Psoas muscle (tissue), 8 donors: ENCODE measurements around the gene MOGAT2. TPM values are rescaled to one million over a fixed set of nuclear protein-coding genes. Genes with fewer than 3 reads are reported as not detected.

Experiments used
- ATAC-seq, 4 donors: fragments of 200-7000 bp; cut with Tn5 transposase; one replicate each; pipeline ENCODE4 v1.9.1; 2020; ENCODE audit warnings: moderate library complexity in 3 of 4, mild to moderate bottlenecking in 2 of 4
- DNase-seq, 2 donors: peaks; one replicate each; pipeline ENCODE4 v3.0.0-alpha.2; 2020
- H3K27ac ChIP-seq: fragments of 200-600 bp; one replicate; pipeline ENCODE4 v1.8.0; 2022
- H3K27me3 ChIP-seq, 3 donors: fragments of 200-600 bp in 1 of 3; one replicate each; pipeline versions ENCODE4 v1.6.1 to v1.8.0; 2013 to 2022; ENCODE audit warnings: low read length in 2 of 3, mild to moderate bottlenecking in 2 of 3, moderate library complexity in 1 of 3; ENCODE audit not compliant: insufficient read depth in 3 of 3
- H3K36me3 ChIP-seq, 2 donors: fragments of 200-600 bp in 1 of 2; one replicate each; pipeline versions ENCODE4 v1.6.1 to v1.8.0; 2013 to 2022; ENCODE audit warnings: low read depth in 1 of 2, mild to moderate bottlenecking in 1 of 2, moderate library complexity in 1 of 2; ENCODE audit not compliant: insufficient read depth in 1 of 2
- H3K4me1 ChIP-seq: fragments of 200-600 bp; one replicate; pipeline ENCODE4 v1.8.0; 2022
- H3K4me3 ChIP-seq: fragments of 200-600 bp; one replicate; pipeline ENCODE4 v1.8.0; 2022; ENCODE audit warnings: mild to moderate bottlenecking
- H3K9me3 ChIP-seq: fragments of 200-600 bp; one replicate; pipeline ENCODE4 v1.8.0; 2022
- CTCF ChIP-seq: fragments of 200-600 bp; IDR thresholded peaks from one replicate; pipeline ENCODE4 v1.8.0; 2022; ENCODE audit warnings: antibody characterized with exemption
- WGBS, 3 donors: extraction: QIAGEN DNeasy Blood & Tissue Kit; methylation state at CpG; one replicate each; pipeline versions ENCODE4 v1.1.6 to v1.1.7; 2013; 5-methylcytosine and 5-hydroxymethylcytosine counted together
- intact Hi-C, 2 donors: fragments of 100-400 bp; cut with DNase I; formaldehyde crosslinking; loops; one replicate each; pipeline versions ENCODE4 v1.11.0 to v1.14.2; 2022
- polyA plus RNA-seq, 3 donors: library from polyadenylated mRNA; stranded (reverse); fragments of 200-250 nt; gene quantifications; one replicate each; pipeline ENCODE4 v1.2.3, GENCODE V29; 2013
- total RNA-seq, 4 donors: library from RNA; stranded (reverse); fragmentation: NEBNext Ultra II Directional in 2 of 4; extraction: Animal tissue kit (Norgen Biotek cat#: 25700) in 2 of 4; gene quantifications; one replicate each; pipeline versions ENCODE4 v1.2.1 to v1.2.4, GENCODE V29; 2021 to 2023
- donor health status: healthy with polysubstance abuse.
- donor health status: DM: no; HTN: no; CAD: no; lungs with moderate emphysema.
- donor health status: Bipolar disorder and iron deficiency.
- donor health status: healthy.
- donor health status: DM: yes; HTN: yes; CAD: no.
- donor health status: DM: no; HTN: no; CAD: no.
- donor health status: DM: no; HTN: no; CAD: no.
- donor health status: DM: yes; HTN: yes; CAD: no.

The MOGAT2 gene
- total and polyA plus RNA-seq, 7 donors = 0.04 to 0.19 TPM; not detected in 5

GRCh38 chr11:75762158-75762557 lies 44.5 kb downstream of the MOGAT2 start:
- peaks cover 0 to 5% (median 0%) of the 10 kb centered on the region in 3 donors for H3K27me3 ChIP-seq
- ATAC-seq (no peak), DNase-seq (no peak)
- no peaks in the 10 kb centered on the region for H3K9me3 ChIP-seq
- 93 to 98% (median 97%) methylated on average over 8 of the region's 8 CpGs for WGBS, 3 donors
- no peaks in the 10 kb centered on the region for H3K36me3 ChIP-seq
- intact Hi-C loops = no loop called here
- no peak overlapping the region for H3K27ac ChIP-seq
- H3K4me1 ChIP-seq = no peaks in the 10 kb centered on the region
- no peak overlapping the region for H3K4me3 ChIP-seq
- no peak for TF ChIP-seq CTCF

GRCh38 chr11:75762885-75763284 lies 45.2 kb downstream of the MOGAT2 start:
- Histone ChIP-seq H3K4me3 (no peak overlapping the region), H3K36me3 (no peaks in the 10 kb centered on the region), H3K9me3 (no peaks in the 10 kb centered on the region), H3K4me1 (peaks cover 2% of the 10 kb centered on the region), H3K27ac (no peak overlapping the region), H3K27me3 (peaks cover 0 to 11% (median 0%) of the 10 kb centered on the region in 3 donors)
- ATAC-seq = peak in 3 of 4 donors; percentile 62 to 75 (median 72)
- intact Hi-C loops = no loop called here
- 83 to 96% (median 88%) methylated on average over 2 of the region's 2 CpGs for WGBS, 3 donors
- no peak for TF ChIP-seq CTCF
- DNase-seq = peak in 1 of 2 donors; percentile 69

GRCh38 chr11:75763846-75764245 lies 46.2 kb downstream of the MOGAT2 start:
- intact Hi-C loops = no loop called here
- Histone ChIP-seq H3K4me3 (no peak overlapping the region), H3K27ac (no peak overlapping the region), H3K4me1 (peaks cover 6% of the 10 kb centered on the region), H3K27me3 (peaks cover 0 to 21% (median 0%) of the 10 kb centered on the region in 3 donors), H3K36me3 (no peaks in the 10 kb centered on the region), H3K9me3 (no peaks in the 10 kb centered on the region)
- DNase-seq = no peak
- WGBS, 3 donors = 21 to 42% (median 36%) methylated on average over 3 of the region's 3 CpGs
- no peak for TF ChIP-seq CTCF
- no peak for ATAC-seq

- no peak for ATAC-seq
- 93 to 96% (median 95%) methylated on average over 3 of the region's 3 CpGs for WGBS, 3 donors
- intact Hi-C loops = loop anchor here (5.0 kb wide), 2 partner anchors 43 to 218 kb away; no protein-coding TSS in a partner anchor
These were observed 47.5 kb downstream of the MOGAT2 start for GRCh38 chr11:75765116-75765515.

More at GRCh38 chr11:75765116-75765515, 47.5 kb downstream of the MOGAT2 start:
- Histone ChIP-seq H3K27ac (no peak overlapping the region), H3K4me1 (peaks cover 6% of the 10 kb centered on the region), H3K9me3 (no peaks in the 10 kb centered on the region), H3K36me3 (no peaks in the 10 kb centered on the region), H3K27me3 (peaks cover 0 to 22% (median 0%) of the 10 kb centered on the region in 3 donors), H3K4me3 (no peak overlapping the region)
- no peak for DNase-seq
- TF ChIP-seq CTCF = no peak
